ENCODE measurements around the gene KLRC2. TPM values are rescaled to one million over a fixed set of nuclear protein-coding genes. Genes with fewer than 3 reads are reported as not detected.
"Not testable (repeated sequence)": the region's sequence is repeated elsewhere in the genome, so short reads cannot be mapped to it uniquely, and the experiment has no call there.

KLRC2 gene
- polyA plus RNA-seq, 2 donors, result 0.24 to 0.75 TPM

- not testable (repeated sequence) for H3K4me1 ChIP-seq (ENCODE audit: control insufficient read depth in 2 of 2, insufficient read depth in 2 of 2, low read length in 1 of 2); H3K27me3 ChIP-seq (ENCODE audit: control insufficient read depth in 1 of 2, insufficient read depth in 2 of 2, low read length in 2 of 2); H3K27ac ChIP-seq (ENCODE audit: low read depth in 2 of 2, low read length in 1 of 2); H3K9me3 ChIP-seq (ENCODE audit: control insufficient read depth in 2 of 2, insufficient read depth in 1 of 2, low read depth in 1 of 2, low read length in 1 of 2); H3K36me3 ChIP-seq (ENCODE audit: control insufficient read depth in 2 of 2, insufficient read depth in 2 of 2, low read length in 1 of 2); H3K4me3 ChIP-seq (ENCODE audit: low read depth in 1 of 2, low read length in 2 of 2)
- 70 to 78% methylated on average over 11 of the region's 11 CpGs for WGBS, 2 donors
These were observed 41.2 kb downstream of the KLRC2 start for GRCh38 chr12:10394531-10395152.

DNA sequence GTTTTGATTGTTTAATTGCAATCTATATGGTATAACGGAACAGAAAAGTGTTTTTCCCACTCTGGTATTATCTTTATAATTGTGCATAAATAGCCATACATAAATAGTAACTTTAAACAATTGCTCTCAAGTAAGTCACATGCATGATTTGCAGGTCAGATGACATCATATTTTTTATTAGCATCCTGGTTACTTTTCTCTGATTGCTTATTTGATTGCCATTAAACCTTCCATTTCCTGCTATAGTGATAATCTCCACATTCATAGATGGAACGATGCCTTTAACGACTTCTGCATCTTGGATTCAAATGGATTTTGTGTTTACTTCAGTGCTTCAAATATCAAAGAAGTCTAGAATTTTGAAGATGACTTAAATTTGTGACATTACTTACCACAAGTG lies 42.5 kb downstream of the KLRC2 start:
- Histone ChIP-seq H3K27me3 (ENCODE audit: control insufficient read depth in 1 of 2, insufficient read depth in 2 of 2, low read length in 2 of 2) (no peaks in the 10 kb centered on the region), H3K27ac (ENCODE audit: low read depth in 2 of 2, low read length in 1 of 2) (no peak overlapping the region), H3K9me3 (ENCODE audit: control insufficient read depth in 2 of 2, insufficient read depth in 1 of 2, low read depth in 1 of 2, low read length in 1 of 2) (no peaks in the 10 kb centered on the region), H3K4me3 (ENCODE audit: low read depth in 1 of 2, low read length in 2 of 2) (no peak overlapping the region), H3K36me3 (ENCODE audit: control insufficient read depth in 2 of 2, insufficient read depth in 2 of 2, low read length in 1 of 2) (no peaks in the 10 kb centered on the region), H3K4me1 (ENCODE audit: control insufficient read depth in 2 of 2, insufficient read depth in 2 of 2, low read length in 1 of 2) (peaks cover 0 to 2% of the 10 kb centered on the region in 2 donors)
- WGBS, 2 donors, result 54 to 56% methylated on average over 3 of the region's 3 CpGs

DNA sequence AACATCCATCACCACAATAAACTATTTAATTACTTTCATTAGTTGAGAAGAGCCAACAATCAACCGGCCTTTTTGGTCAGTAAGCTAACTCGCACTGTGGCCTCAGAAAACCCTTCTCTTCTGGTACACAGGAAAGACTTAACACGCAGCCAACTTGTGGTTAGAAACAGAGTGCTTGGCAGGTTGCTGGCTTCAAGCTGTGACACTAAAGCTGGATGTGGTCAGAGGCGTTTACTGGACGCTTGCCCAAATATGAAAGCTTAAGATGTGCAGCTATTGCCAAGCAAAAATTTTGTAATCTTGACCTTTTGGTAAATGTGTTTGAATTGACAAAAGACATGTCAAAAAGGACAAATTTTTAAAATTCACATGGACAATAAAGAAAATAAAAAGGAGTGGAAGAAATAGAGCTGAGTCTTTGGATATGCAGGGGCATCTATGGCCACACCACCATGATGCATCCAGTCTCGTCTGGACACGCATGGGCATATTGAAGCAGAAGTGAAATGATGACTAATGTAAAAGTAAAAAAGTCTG lies 43.3 kb downstream of the KLRC2 start:
- no peak overlapping the region for H3K27ac ChIP-seq (ENCODE audit: low read depth in 2 of 2, low read length in 1 of 2)
- H3K36me3 ChIP-seq (ENCODE audit: control insufficient read depth in 2 of 2, insufficient read depth in 2 of 2, low read length in 1 of 2), result no peaks in the 10 kb centered on the region
- H3K9me3 ChIP-seq (ENCODE audit: control insufficient read depth in 2 of 2, insufficient read depth in 1 of 2, low read depth in 1 of 2, low read length in 1 of 2), result no peaks in the 10 kb centered on the region
- no peak overlapping the region for H3K4me3 ChIP-seq (ENCODE audit: low read depth in 1 of 2, low read length in 2 of 2)
- no peaks in the 10 kb centered on the region for H3K27me3 ChIP-seq (ENCODE audit: control insufficient read depth in 1 of 2, insufficient read depth in 2 of 2, low read length in 2 of 2)
- H3K4me1 ChIP-seq (ENCODE audit: control insufficient read depth in 2 of 2, insufficient read depth in 2 of 2, low read length in 1 of 2), result peaks cover 0 to 2% of the 10 kb centered on the region in 2 donors
- WGBS, 2 donors, result 19 to 36% methylated on average over 7 of the region's 7 CpGs

- WGBS, 2 donors, result 92 to 93% methylated on average over 7 of the region's 7 CpGs
- not testable (repeated sequence) for H3K27me3 ChIP-seq (ENCODE audit: control insufficient read depth in 1 of 2, insufficient read depth in 2 of 2, low read length in 2 of 2); H3K4me3 ChIP-seq (ENCODE audit: low read depth in 1 of 2, low read length in 2 of 2); H3K36me3 ChIP-seq (ENCODE audit: control insufficient read depth in 2 of 2, insufficient read depth in 2 of 2, low read length in 1 of 2); H3K9me3 ChIP-seq (ENCODE audit: control insufficient read depth in 2 of 2, insufficient read depth in 1 of 2, low read depth in 1 of 2, low read length in 1 of 2); H3K4me1 ChIP-seq (ENCODE audit: control insufficient read depth in 2 of 2, insufficient read depth in 2 of 2, low read length in 1 of 2); H3K27ac ChIP-seq (ENCODE audit: low read depth in 2 of 2, low read length in 1 of 2)
These were observed 44.8 kb downstream of the KLRC2 start for GRCh38 chr12:10390991-10391390.

DNA sequence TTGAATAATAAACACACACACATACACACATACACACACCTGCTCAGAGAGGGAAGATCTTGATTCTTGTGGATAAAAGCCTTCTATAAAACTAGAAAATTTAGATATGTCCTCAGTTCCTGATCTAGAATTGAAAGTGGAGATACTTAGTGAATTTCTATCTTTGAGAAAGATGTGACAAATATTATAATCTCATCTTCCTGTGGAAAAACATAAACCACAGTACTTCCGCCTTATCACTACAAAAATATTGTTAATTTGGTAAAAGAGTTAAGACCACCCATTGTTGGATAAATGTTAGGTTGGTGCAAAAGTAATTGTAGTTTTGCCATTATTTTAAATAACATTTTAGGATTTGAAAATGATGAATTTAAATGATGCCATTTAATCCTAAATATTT lies 45.9 kb downstream of the KLRC2 start, which contains the start of gene KLRK1:
TSS of gene KLRK1 (minus strand) at position 138 of the 400 bp plus-strand sequence. CDS start 1,231 bp downstream, outside the sequence.
- Histone ChIP-seq H3K27ac (ENCODE audit: low read depth in 2 of 2, low read length in 1 of 2) (no peak within 1 kb of the TSS), H3K4me3 (ENCODE audit: low read depth in 1 of 2, low read length in 2 of 2) (no peak within 1 kb of the TSS), H3K4me1 (ENCODE audit: control insufficient read depth in 2 of 2, insufficient read depth in 2 of 2, low read length in 1 of 2) (no peaks in the 10 kb centered on the region), H3K36me3 (ENCODE audit: control insufficient read depth in 2 of 2, insufficient read depth in 2 of 2, low read length in 1 of 2) (no peaks in the 10 kb centered on the region), H3K9me3 (ENCODE audit: control insufficient read depth in 2 of 2, insufficient read depth in 1 of 2, low read depth in 1 of 2, low read length in 1 of 2) (no peaks in the 10 kb centered on the region), H3K27me3 (ENCODE audit: control insufficient read depth in 1 of 2, insufficient read depth in 2 of 2, low read length in 2 of 2) (no peaks in the 10 kb centered on the region)
- 78 to 82% methylated on average over 1 of the region's 1 CpG for WGBS, 2 donors

DNA sequence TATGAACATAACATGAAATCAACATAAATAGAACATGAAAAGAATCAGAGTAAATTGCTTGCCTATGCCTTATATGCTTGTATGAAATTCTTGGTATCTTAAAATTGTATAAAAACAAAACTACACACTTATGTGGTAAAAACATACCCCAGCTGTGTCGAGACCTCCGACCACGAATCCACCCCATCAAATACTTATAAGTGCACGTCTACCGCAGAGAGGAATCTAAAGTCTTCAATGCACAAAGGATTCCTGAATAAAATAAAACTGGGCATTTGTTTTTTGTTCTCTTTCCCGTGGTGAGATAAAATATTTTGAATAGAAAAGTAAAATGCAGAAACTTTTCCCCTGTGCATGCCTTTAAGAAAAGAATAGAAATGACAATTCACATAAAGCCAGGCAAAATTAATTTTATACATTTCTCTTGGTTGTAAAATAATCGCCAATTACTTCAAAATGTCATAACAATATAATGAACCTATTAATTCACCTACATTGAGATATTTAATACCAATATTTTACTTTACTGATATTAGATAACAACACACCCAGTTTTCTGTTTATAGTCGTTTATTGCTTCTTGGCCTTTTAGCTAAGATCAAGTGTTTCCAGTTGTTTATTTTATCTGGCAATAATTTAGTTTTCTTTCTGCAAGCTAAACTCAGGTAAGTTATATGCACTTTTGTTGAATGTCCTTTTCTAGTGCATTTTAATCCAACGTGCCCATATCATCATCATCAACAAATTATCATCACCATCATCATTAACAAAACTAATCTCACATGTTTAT lies 47.0 kb downstream of the KLRC2 start:
- WGBS, 2 donors, result 68 to 69% methylated on average over 9 of the region's 9 CpGs

GRCh38 chr12:10387498-10387897 lies 48.3 kb downstream of the KLRC2 start:
- not testable (repeated sequence) for H3K4me3 ChIP-seq (ENCODE audit: low read depth in 1 of 2, low read length in 2 of 2); H3K4me1 ChIP-seq (ENCODE audit: control insufficient read depth in 2 of 2, insufficient read depth in 2 of 2, low read length in 1 of 2); H3K27me3 ChIP-seq (ENCODE audit: control insufficient read depth in 1 of 2, insufficient read depth in 2 of 2, low read length in 2 of 2); H3K27ac ChIP-seq (ENCODE audit: low read depth in 2 of 2, low read length in 1 of 2); H3K36me3 ChIP-seq (ENCODE audit: control insufficient read depth in 2 of 2, insufficient read depth in 2 of 2, low read length in 1 of 2); H3K9me3 ChIP-seq (ENCODE audit: control insufficient read depth in 2 of 2, insufficient read depth in 1 of 2, low read depth in 1 of 2, low read length in 1 of 2)
- 89 to 90% methylated on average over 6 of the region's 6 CpGs for WGBS, 2 donors

More for the DNA sequence above, 47.0 kb downstream of the KLRC2 start:
- H3K4me1 ChIP-seq (ENCODE audit: control insufficient read depth in 2 of 2, insufficient read depth in 2 of 2, low read length in 1 of 2), result no peaks in the 10 kb centered on the region
- H3K36me3 ChIP-seq (ENCODE audit: control insufficient read depth in 2 of 2, insufficient read depth in 2 of 2, low read length in 1 of 2), result no peaks in the 10 kb centered on the region
- H3K4me3 ChIP-seq (ENCODE audit: low read depth in 1 of 2, low read length in 2 of 2), result no peak overlapping the region
- H3K27ac ChIP-seq (ENCODE audit: low read depth in 2 of 2, low read length in 1 of 2), result no peak overlapping the region
- H3K27me3 ChIP-seq (ENCODE audit: control insufficient read depth in 1 of 2, insufficient read depth in 2 of 2, low read length in 2 of 2), result no peaks in the 10 kb centered on the region
- H3K9me3 ChIP-seq (ENCODE audit: control insufficient read depth in 2 of 2, insufficient read depth in 1 of 2, low read depth in 1 of 2, low read length in 1 of 2), result no peaks in the 10 kb centered on the region

DNA sequence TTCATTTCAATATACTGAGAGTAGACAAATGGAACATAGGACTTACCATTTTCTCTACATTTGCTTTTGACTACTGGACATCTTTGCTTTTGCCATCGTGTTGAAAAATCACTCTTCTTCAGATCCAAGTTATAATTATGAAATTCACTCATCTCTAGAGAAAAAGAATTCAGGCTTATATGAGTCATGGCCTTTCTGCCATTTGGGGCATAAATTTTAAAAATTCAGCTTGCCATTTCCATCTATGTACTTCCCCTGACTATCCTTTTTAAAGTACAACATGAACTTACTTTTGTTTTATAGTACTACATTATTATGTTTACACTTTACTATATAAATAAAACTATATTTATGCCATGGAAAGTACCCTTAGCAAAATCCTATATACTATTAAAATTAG lies 49.0 kb downstream of the KLRC2 start:
- Histone ChIP-seq H3K36me3 (ENCODE audit: control insufficient read depth in 2 of 2, insufficient read depth in 2 of 2, low read length in 1 of 2) (no peaks in the 10 kb centered on the region), H3K27me3 (ENCODE audit: control insufficient read depth in 1 of 2, insufficient read depth in 2 of 2, low read length in 2 of 2) (no peaks in the 10 kb centered on the region), H3K4me1 (ENCODE audit: control insufficient read depth in 2 of 2, insufficient read depth in 2 of 2, low read length in 1 of 2) (no peaks in the 10 kb centered on the region), H3K27ac (ENCODE audit: low read depth in 2 of 2, low read length in 1 of 2) (no peak overlapping the region), H3K4me3 (ENCODE audit: low read depth in 1 of 2, low read length in 2 of 2) (no peak overlapping the region), H3K9me3 (ENCODE audit: control insufficient read depth in 2 of 2, insufficient read depth in 1 of 2, low read depth in 1 of 2, low read length in 1 of 2) (no peaks in the 10 kb centered on the region)
- WGBS, 2 donors, result 67 to 69% methylated on average over 1 of the region's 1 CpG

GRCh38 chr12:10385166-10385613 lies 50.6 kb downstream of the KLRC2 start:
- no peaks in the 10 kb centered on the region for H3K4me1 ChIP-seq (ENCODE audit: control insufficient read depth in 2 of 2, insufficient read depth in 2 of 2, low read length in 1 of 2)
- no peak overlapping the region for H3K4me3 ChIP-seq (ENCODE audit: low read depth in 1 of 2, low read length in 2 of 2)

More at GRCh38 chr12:10385166-10385613, 50.6 kb downstream of the KLRC2 start:
- Histone ChIP-seq H3K27ac (ENCODE audit: low read depth in 2 of 2, low read length in 1 of 2) (no peak overlapping the region), H3K36me3 (ENCODE audit: control insufficient read depth in 2 of 2, insufficient read depth in 2 of 2, low read length in 1 of 2) (no peaks in the 10 kb centered on the region), H3K9me3 (ENCODE audit: control insufficient read depth in 2 of 2, insufficient read depth in 1 of 2, low read depth in 1 of 2, low read length in 1 of 2) (no peaks in the 10 kb centered on the region), H3K27me3 (ENCODE audit: control insufficient read depth in 1 of 2, insufficient read depth in 2 of 2, low read length in 2 of 2) (no peaks in the 10 kb centered on the region)
- 20 to 30% methylated on average over 2 of the region's 2 CpGs for WGBS, 2 donors

All from esophagus (tissue), 2 donors.